Measurements from ENCODE around the gene GEMIN8.

Gene GEMIN8

GRCh38 chrX:14029425-14030173 is at the start of gene GEMIN8:
Gene GEMIN8 (minus strand): TSS chrX:14029892. CDS start chrX:14021478, 8,414 bp downstream.
- DNase-seq (ENCODE audit: low read depth): peak; percentile 78

DNA sequence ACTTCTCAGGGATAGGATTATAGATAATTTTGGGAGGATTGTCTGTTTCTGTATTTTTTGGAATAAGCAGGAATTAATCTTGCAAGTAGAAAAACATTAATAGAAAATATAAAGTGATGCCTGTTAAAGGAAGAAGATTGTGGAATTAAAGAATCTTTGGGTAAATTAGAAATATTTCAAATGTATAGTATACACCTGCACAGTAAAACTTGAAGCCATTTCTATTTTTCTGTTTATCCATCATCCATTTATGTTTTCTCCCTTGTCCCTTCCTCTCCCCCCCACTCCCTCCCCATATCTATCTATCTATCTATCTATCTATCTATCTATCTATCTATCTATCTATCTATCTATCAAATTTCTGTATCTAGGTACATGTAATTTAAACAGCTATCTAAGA is 46.9 kb upstream of the GEMIN8 start:
- DNase-seq (ENCODE audit: low read depth): no peak

GRCh38 chrX:14073556-14073955 is 43.9 kb upstream of the GEMIN8 start:
- DNase-seq (ENCODE audit: low read depth): no peak

DNA sequence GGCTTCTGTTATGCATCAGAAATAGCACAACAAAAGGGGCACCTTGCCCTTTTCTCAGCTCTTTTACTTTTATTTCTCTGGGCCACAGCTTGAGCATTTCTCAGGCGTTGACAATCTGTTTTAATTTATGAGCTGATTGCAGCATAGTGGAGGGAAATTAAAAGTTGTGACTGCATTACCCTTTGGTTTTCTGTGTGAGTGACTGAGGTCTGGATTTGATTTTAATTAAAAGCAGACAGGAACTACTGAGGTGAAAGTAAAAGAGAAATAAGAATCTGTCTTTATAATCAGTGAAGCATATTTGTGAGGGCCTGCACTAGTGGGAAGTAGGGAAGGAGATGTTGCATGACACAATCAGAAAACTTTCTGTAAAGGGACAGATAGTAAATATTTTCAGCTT is 43.4 kb upstream of the GEMIN8 start:
- no peak for DNase-seq (ENCODE audit: low read depth)

GRCh38 chrX:14065800-14066199 is 36.1 kb upstream of the GEMIN8 start:
- DNase-seq (ENCODE audit: low read depth): no peak

DNA sequence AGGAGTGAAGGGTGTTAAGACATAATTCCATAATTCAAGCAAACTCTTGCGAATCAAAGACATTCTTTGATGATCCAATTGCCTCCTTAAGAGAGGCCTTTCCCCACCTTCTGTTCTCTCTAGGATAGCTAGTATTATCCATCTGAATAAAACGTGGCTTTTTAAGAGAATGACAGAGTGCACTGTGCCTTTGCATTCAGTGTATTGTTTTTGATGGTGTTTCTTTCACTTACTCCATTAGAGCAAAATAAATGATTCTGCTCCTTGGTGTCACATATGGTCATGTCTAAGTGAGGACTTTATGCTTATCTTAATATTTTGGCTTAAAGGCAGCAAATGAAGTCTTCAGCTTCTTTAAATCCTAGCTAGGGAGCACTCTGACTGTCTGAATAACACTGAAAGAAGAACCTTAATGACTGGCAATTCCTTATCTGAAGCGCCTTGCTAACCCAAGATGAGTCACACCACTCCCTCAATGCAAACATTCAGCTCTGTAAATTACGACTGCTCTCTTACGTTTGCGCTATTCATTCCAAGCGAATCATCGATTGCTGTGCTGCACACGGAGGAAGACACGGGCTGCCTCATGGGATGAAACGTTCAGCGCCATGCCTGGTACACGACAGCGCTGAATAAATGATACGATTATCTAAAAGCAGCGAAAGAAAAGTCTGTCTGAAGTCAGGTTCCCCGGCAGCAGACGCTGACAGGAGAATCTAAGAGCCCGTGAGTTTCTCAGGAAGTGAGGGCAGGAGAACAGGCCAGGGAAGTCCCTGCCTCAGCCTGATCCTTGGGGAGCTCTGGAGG is 35.1 kb upstream of the GEMIN8 start:
- DNase-seq (ENCODE audit: low read depth): peak; percentile 78

- DNase-seq (ENCODE audit: low read depth): no peak
Measured at GRCh38 chrX:14062524-14062923, 32.8 kb upstream of the GEMIN8 start.

DNA sequence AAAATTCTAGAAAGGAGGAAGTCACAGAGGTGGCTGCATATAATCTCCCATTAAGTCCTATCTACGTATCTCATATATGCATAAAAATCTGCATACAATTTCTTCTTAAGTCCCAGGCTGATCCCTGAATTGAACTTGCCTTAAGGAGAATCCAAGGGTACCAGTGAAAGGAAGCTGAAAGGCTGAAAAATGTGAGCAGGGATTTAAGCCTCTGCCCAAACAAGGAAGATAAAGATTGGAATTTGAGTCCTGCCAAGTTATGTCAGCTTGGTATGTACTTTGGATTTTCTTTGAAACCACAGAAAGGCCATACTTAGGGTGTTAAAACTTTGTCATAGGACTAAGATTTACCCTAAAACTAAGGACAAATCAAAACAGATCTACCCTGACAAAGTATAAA is 26.5 kb upstream of the GEMIN8 start:
- peak; percentile 24 for DNase-seq (ENCODE audit: low read depth)

GRCh38 chrX:14051416-14051815 is 21.7 kb upstream of the GEMIN8 start:
- DNase-seq (ENCODE audit: low read depth): no peak

GRCh38 chrX:14050709-14051108 is 21.0 kb upstream of the GEMIN8 start:
- DNase-seq (ENCODE audit: low read depth): peak; percentile 26

GRCh38 chrX:14043209-14043608 is 13.5 kb upstream of the GEMIN8 start:
- no peak for DNase-seq (ENCODE audit: low read depth)

DNA sequence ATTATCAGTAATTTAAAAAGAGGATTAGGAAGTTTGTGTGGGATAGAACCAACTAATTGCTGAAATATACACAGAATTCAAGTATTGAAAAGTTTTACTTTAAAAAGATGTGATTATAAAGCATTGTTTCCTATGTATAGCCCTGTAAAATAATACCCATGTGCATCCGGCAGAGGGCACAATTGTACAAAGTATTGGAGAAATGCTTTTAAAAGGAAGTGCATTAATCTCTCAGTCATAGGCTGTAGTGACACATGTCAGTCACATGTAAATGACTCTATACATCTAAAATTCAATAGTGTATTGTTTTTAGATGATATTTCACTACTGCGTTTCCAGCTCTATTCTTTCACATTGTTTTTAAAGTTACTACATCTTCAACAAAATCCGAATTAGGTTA is 9.7 kb upstream of the GEMIN8 start:
- peak; percentile 31 for DNase-seq (ENCODE audit: low read depth)

GRCh38 chrX:14038375-14039085 is 8.8 kb upstream of the GEMIN8 start:
- DNase-seq (ENCODE audit: low read depth): no peak

DNA sequence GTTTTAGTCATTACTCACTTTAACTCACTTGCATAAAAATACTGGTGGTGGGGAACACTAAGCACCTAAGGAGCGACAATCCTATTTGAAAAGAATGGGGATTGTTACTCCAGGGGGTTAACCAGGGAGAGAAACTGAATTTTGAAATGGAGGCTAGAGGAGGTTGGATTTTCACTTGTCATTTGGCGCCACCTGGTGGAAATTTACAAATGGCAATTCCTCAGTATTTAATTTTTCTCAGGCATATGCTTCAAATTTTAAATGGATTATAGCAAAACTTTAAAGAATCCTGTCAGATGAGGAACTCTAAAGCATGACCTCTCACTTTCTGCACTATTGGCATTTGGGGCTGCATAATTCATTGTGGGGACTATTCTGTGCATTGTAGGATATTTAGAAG is 2.7 kb upstream of the GEMIN8 start:
- peak; percentile 20 for DNase-seq (ENCODE audit: low read depth)

DNA sequence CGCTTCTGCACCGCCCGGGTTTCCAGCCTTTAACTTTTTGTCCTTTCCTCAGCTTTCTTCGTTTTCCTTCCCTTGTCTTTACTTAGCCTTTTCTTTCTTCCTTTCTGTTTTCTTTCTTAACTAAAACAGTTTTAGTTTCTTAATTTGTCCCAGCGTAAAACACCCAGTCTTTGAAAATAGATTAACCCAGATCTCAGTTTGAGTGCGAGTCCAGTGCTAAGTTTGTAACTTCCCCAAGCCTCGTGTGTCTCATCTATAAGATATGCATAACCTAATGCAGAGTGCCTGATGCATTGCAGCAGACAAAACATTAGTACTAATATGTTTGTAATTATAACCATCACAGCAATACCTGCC is 460 bp upstream of the GEMIN8 start:
- DNase-seq (ENCODE audit: low read depth): peak; percentile 41

- DNase-seq (ENCODE audit: low read depth): no peak
Measured at GRCh38 chrX:14029039-14029424, 660 bp downstream of the GEMIN8 start.

DNA sequence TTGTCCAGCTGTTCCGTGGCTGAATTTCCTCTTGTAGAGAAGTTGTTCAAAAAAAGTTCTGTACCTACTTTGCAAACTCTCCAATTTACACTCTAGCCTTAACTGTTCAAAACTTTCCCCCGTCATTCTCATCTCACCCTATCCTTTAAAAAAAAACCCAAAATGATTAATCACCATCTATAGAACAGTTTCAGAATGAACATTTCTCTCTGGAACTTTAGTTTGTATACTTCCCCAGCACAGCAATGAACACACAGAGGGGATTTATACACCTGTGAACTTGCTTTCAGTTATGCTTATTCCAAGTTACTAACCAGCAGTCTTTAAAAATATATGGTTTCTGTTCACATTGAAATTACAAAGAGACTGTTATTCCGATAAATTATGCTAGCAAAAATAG is 1.2 kb downstream of the GEMIN8 start:
- DNase-seq (ENCODE audit: low read depth): no peak

GRCh38 chrX:14027511-14028019 is 2.1 kb downstream of the GEMIN8 start:
- DNase-seq (ENCODE audit: low read depth): peak; percentile 67

GRCh38 chrX:14027036-14027435 is 2.7 kb downstream of the GEMIN8 start:
- DNase-seq (ENCODE audit: low read depth): peak; percentile 26

GRCh38 chrX:14026121-14026520 is 3.6 kb downstream of the GEMIN8 start:
- DNase-seq (ENCODE audit: low read depth): no peak

DNA sequence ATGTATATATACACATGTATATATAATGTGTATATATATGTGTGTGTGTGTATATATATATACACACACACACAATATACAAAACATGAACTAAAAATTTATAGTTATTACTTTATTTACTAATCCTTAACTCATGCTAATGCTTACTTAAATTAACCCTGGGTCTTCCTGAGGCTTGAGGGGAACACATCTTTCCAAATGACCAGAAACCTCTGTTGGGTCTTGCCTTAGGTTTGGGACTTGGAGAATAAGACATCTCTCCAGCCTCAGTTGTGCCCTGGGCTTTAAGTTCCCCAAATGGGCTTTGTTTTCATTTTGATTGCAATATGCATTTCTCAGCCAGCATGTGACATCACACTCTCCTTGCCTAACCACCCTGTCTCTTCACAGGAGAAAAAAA is 7.7 kb downstream of the GEMIN8 start:
- no peak for DNase-seq (ENCODE audit: low read depth)

- no peak for DNase-seq (ENCODE audit: low read depth)
Measured at GRCh38 chrX:14017399-14017798, 12.3 kb downstream of the GEMIN8 start.

DNA sequence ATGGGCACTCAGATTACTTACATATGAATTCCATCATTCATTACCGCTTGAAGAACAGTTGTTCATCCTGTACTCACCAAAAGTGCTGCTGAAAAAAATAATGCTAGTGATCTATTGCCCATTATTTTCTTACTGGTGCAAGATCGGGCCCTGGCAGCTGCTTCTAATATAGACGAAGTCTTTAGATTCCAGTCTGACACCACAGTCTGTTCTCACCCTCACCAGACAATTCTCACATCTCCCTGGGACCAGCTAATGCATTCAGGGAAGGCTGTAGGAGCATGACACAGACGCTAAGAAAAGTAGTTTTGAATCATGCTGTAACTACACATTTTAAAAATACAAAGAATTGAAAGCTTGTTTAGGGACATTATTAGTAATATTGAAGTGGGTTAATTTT is 13.8 kb downstream of the GEMIN8 start:
- DNase-seq (ENCODE audit: low read depth): no peak
